Vagina (tissue), 2 donors: ENCODE data around the gene OGT.

Experiments
- CTCF ChIP-seq, 3 experiments: fragments of 450-650 bp in 2 of 3; fragments of 200-600 bp in 1 of 3; sonication (generic) in 1 of 3; IDR thresholded peaks; one replicate each; pipeline ENCODE4 v1.5.1; 2017 to 2019; ENCODE audit warnings: antibody characterized with exemption in 3 of 3, mild to moderate bottlenecking in 2 of 3, moderate library complexity in 2 of 3
- POLR2A ChIP-seq, 2 donors: fragments of 450-650 bp; IDR thresholded peaks; one replicate each; pipeline ENCODE4 v1.6.1; 2017; ENCODE audit warnings: antibody characterized with exemption in 2 of 2, mild to moderate bottlenecking in 2 of 2, moderate library complexity in 2 of 2
- POLR2AphosphoS5 ChIP-seq, 2 donors: sonication (generic); formaldehyde crosslinking; IDR thresholded peaks; one replicate each; pipeline ENCODE4 v1.9.0; 2017; ENCODE audit warnings: antibody characterized with exemption in 2 of 2, mild to moderate bottlenecking in 2 of 2, low read depth in 1 of 2; ENCODE audit not compliant: insufficient read depth in 1 of 2

GRCh38 chrX:71599965-71600364 lies 67.1 kb downstream of the OGT start:
- TF ChIP-seq POLR2AphosphoS5 (IDR thresholded peaks at IDR 0.05; ENCODE audit: insufficient read depth in 1 of 2, low read depth in 1 of 2) = no peak
- TF ChIP-seq CTCF (IDR thresholded peaks at IDR 0.05) = no peak
- TF ChIP-seq POLR2A (IDR thresholded peaks at IDR 0.05) = no peak
